HFFc6 (cell line): ENCODE results near the gene TGFBR2. TPM values are rescaled to one million over a fixed set of nuclear protein-coding genes. Genes with fewer than 3 reads are reported as not detected.

ENCODE experiments used
- DNase-seq: peaks from one replicate; pipeline ENCODE4 v3.0.0-alpha.2; 2018
- H3K27ac Mint-ChIP-seq: 2 replicates; pipeline ENCODE4 v1.8.0; 2020; ENCODE audit warnings: mild to moderate bottlenecking, mixed read lengths
- H3K27me3 Mint-ChIP-seq: 2 replicates; pipeline ENCODE4 v1.8.0; 2021; ENCODE audit warnings: mild to moderate bottlenecking, moderate library complexity, mixed read lengths; ENCODE audit not compliant: insufficient read depth
- H3K36me3 Mint-ChIP-seq: 2 replicates; pipeline ENCODE4 v1.8.0; 2021; ENCODE audit warnings: low read depth, mixed read lengths
- H3K4me1 Mint-ChIP-seq: 2 replicates; pipeline ENCODE4 v1.8.0; 2020; ENCODE audit warnings: low read depth, mixed read lengths
- H3K4me3 Mint-ChIP-seq: 2 replicates; pipeline ENCODE4 v1.8.0; 2020; ENCODE audit warnings: mild to moderate bottlenecking, moderate library complexity, mixed read lengths
- H3K9me3 Mint-ChIP-seq: 2 replicates; pipeline ENCODE4 v1.8.0; 2020; ENCODE audit warnings: mild to moderate bottlenecking, mixed read lengths
- total RNA-seq, 6 experiments: library from RNA; stranded (reverse); fragmentation: NEBNext Ultra II Directional; extraction: Animal tissue kit (Norgen Biotek cat#: 25700); gene quantifications; 2 replicates in 1 of 6; 3 replicates in 5 of 6; pipeline ENCODE4 v1.2.3, GENCODE V29; 2021
- TF ChIP-seq, protein P1 (sequence below): fragments of 200-600 bp; sonication (generic); IDR thresholded peaks from 2 replicates; pipeline ENCODE4 v1.5.0; 2021; ENCODE audit warnings: antibody characterized with exemption, mild to moderate bottlenecking

The TGFBR2 gene
- total RNA-seq, 6 experiments from 2014 or later, result 78.5 to 135 (median 118) TPM

DNA sequence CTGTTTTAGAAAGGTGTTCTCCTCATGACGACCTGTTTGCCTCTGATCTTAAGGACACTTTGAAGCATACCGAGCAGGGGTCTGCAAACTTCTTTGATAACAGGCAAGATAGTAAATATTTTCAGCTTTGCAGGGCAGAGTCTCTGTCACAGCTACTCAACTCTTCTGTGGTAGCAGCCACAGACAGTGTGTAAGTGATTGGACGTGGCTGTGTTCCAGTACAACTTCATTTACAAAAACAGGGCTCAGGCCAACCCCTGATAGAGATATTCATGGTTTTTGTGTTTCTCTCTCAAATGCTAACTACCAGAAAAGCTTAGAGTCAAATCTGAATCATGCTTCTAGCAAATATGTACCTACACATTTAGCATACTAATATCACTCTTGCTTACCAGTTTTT lies 51.5 kb downstream of the TGFBR2 start:
- Mint-ChIP-seq H3K4me1 (peaks cover 81% of the 10 kb centered on the region), H3K36me3 (peaks cover 67% of the 10 kb centered on the region), H3K27ac (peak overlapping the region; percentile 92), H3K9me3 (no peaks in the 10 kb centered on the region), H3K27me3 (peaks cover 2% of the 10 kb centered on the region; the same call in 1 of the 2 replicates), H3K4me3 (peak overlapping the region; percentile 84)
- peak; percentile 9 for DNase-seq
- TF ChIP-seq, protein P1, sequence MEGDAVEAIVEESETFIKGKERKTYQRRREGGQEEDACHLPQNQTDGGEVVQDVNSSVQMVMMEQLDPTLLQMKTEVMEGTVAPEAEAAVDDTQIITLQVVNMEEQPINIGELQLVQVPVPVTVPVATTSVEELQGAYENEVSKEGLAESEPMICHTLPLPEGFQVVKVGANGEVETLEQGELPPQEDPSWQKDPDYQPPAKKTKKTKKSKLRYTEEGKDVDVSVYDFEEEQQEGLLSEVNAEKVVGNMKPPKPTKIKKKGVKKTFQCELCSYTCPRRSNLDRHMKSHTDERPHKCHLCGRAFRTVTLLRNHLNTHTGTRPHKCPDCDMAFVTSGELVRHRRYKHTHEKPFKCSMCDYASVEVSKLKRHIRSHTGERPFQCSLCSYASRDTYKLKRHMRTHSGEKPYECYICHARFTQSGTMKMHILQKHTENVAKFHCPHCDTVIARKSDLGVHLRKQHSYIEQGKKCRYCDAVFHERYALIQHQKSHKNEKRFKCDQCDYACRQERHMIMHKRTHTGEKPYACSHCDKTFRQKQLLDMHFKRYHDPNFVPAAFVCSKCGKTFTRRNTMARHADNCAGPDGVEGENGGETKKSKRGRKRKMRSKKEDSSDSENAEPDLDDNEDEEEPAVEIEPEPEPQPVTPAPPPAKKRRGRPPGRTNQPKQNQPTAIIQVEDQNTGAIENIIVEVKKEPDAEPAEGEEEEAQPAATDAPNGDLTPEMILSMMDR, result no peak

DNA sequence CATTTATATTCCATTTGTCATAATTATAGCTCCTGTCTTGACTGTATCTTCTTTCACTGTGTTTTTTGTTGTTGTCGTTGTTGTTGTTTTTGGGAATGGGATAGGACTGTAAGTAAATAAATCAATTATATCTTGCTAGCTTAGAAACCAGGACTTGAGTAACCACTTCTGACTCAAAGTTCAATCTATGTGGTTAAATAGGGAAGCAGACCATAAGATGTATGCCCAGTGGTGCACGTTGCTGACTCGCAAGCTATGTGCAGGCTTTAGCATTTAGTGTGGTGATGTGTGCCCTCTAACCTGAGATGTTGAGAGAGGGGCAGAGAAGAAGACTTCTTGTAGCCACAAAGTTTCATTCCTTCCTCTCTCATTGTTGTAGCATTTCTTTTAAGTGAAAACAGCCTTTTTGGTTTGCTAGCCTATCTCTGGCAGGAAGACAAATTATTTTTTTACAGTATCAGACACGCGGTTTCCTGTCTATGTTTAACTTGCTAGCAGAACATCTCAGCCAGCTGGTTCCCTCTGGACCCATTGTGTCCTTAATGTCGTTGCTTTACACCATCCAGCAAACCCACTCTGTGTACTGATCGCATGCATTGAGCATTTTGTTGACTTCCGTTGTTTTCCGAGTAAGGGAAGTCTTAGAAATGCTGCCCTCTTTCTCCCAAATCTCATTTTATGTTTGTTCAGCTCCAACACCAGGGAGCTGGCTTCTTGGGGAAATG lies 52.1 kb downstream of the TGFBR2 start:
- Mint-ChIP-seq H3K27ac (peak overlapping the region; percentile 92), H3K36me3 (peaks cover 69% of the 10 kb centered on the region), H3K27me3 (peaks cover 2% of the 10 kb centered on the region; the same call in 1 of the 2 replicates), H3K4me1 (peaks cover 81% of the 10 kb centered on the region), H3K9me3 (no peaks in the 10 kb centered on the region), H3K4me3 (peak overlapping the region; percentile 84)
- DNase-seq, result peak; percentile 57
- TF ChIP-seq, protein P1, result no peak; the same call in 1 of the 2 replicates

DNA sequence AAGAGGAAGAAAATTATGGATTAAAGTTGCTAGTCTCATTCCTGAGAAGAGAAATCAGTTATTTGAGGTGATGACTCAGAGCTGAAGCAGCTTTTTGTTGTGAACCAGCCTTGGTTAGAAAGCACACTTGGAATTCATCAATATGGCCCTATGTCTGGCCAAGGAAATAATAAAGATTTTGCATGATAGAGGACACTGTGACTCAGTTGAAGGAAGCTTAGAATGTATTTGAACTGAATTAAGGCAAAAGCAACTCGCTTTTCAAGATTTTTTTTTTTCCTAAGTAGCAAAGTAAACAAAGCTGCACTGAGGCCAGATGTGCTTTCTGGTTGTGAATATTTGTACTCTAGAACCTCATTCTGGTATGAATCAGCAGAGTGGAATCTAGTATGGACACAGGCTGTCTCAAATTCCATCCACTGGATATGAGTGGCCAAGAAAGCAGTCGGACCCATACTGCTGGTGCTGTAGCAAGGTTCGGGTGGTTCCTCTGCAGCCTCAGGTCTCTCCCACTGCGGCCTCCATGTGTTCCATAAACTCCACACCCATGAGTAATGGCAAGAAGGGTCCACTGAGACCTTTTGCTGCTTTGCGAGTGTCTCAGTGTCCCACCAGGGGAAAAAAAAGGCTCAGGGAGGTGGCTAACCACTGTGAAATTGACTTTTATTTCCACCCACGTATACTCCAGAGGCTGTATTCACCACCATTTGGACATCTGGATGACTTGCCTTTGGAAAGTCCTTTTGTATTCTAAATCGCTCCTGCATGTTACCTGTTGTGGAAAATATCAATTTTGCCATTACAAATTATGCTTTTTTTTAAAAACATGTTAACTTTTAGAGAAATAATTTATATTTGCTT lies 53.1 kb downstream of the TGFBR2 start:
- TF ChIP-seq, protein P1, result no peak
- peak; percentile 95 for DNase-seq
- Mint-ChIP-seq H3K36me3 (peaks cover 67% of the 10 kb centered on the region), H3K4me3 (peak overlapping the region; percentile 84), H3K4me1 (peaks cover 86% of the 10 kb centered on the region), H3K27me3 (peaks cover 2% of the 10 kb centered on the region; the same call in 1 of the 2 replicates), H3K9me3 (no peaks in the 10 kb centered on the region), H3K27ac (peak overlapping the region; percentile 92)

DNA sequence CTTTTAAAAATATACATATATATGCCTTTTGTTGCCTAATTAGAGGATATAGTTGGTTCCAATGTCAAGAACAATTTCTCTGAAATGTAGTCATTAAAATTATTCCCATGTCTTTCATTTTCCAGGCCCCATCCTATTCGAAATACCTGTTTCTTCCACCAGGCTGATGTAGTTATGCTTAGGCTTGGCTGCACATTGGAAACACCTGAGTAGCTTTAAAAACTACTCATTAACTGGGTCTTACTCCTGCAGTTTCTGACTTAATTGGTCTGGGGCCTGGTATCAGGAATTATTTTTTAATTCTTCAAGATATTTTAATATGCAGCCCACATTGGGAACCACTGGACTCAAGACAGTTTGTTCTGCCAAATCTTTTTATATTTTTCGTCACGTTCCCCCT lies 53.7 kb downstream of the TGFBR2 start:
- Mint-ChIP-seq H3K4me3 (no peak overlapping the region), H3K27ac (no peak overlapping the region), H3K9me3 (no peaks in the 10 kb centered on the region), H3K36me3 (peaks cover 61% of the 10 kb centered on the region), H3K27me3 (peaks cover 2% of the 10 kb centered on the region; the same call in 1 of the 2 replicates), H3K4me1 (peaks cover 84% of the 10 kb centered on the region)
- DNase-seq, result no peak
- TF ChIP-seq, protein P1, result no peak

DNA sequence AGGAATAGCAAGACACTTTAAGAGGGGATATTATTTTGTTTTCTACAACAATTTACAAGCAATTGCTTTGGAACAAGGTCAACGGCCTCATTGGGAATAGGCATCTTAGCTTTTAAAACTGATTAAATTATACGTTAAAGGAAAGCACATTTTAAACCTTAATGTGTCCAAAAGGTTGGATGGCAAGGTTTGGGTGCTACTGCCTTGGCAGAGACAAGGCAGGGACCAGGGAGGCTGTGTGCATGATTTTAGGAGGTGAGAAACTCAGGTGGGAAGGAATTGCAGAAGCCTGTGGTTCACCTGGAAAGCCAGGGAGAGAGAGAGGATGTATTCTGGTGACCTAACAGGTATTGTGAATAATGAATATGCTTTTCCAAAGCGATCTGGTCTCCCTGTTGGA lies 54.3 kb downstream of the TGFBR2 start:
- H3K4me3 Mint-ChIP-seq, result no peak overlapping the region
- peaks cover 2% of the 10 kb centered on the region; the same call in 1 of the 2 replicates for H3K27me3 Mint-ChIP-seq
- H3K27ac Mint-ChIP-seq, result peak overlapping the region; percentile 9; the same call in 1 of the 2 replicates
- H3K9me3 Mint-ChIP-seq, result no peaks in the 10 kb centered on the region
- H3K4me1 Mint-ChIP-seq, result peaks cover 82% of the 10 kb centered on the region
- H3K36me3 Mint-ChIP-seq, result peaks cover 55% of the 10 kb centered on the region
- no peak for DNase-seq
- TF ChIP-seq, protein P1, result no peak
